ENCODE measurements around the gene KATNB1.

DNA sequence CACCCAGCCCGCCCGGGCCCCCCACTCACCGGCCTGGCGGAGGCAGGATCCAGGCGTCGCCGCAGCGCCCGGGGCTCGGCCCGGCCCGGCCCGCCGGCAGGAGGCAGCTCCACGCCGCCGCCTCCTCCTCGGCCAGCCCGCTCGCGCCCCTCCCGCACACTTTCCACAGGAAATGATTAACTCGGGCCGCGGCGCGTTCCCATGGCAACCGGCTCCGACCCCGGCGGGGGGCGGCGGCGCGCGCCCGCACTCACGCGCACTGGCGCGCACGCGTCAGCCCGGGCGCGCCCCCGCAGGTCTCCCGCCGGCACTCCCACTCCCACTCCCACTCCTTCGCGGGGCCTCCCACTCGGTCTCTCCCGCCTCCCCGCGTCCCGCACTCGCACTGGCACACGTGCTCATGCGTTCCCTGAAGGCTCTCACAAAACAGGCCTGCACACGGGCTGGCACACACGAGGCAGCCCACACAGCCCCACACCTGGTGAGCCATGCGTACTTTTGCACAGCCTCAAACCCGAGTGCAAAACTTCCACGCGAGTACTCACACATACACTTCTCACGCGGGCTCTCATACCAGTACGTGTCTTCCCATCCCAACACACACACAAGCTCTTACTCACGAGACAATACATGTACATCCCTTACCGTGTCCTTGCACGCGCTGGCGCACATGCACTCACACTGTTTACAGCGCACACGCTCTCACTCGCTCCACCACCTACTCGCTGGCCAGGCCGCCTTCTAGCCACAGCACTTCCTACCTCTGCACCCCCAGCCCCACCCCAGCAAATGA is 67.0 kb downstream of the KATNB1 start, which contains the start of gene KIFC3:
- TF ChIP-seq TAF1 (IDR thresholded peaks at IDR 0.05; ENCODE audit: low read depth, low read length) (no peak), POLR2AphosphoS5 (IDR thresholded peaks at IDR 0.05; ENCODE audit: low read depth, low read length) (no peak)

Measured in GM12891 (cell line).